HepG2 (cell line): ENCODE results near the gene LITAF. TPM values are rescaled to one million over a fixed set of nuclear protein-coding genes. Genes with fewer than 3 reads are reported as not detected.

Experiments used
- ATAC-seq: fragments of 200-7000 bp; cut with Tn5 transposase; 3 replicates; pipeline ENCODE4 v1.9.1; 2020; ENCODE audit warnings: mild to moderate bottlenecking, moderate library complexity
- BruUV-seq: library from RNA; stranded (reverse); fragments of 400-500 nt; replicated peaks from 2 replicates; lab custom pipeline; 2021; lab: Mats Ljungman, UMichigan
- CTCF ChIA-PET: fragments of 300-600 bp; formaldehyde crosslinking; extraction: SDS; loops from one replicate; lab custom pipeline; 2021; ENCODE audit warnings: low total read pairs, inconsistent platforms, low intra/inter-chr PET ratio; lab: Yijun Ruan, JAX
- POLR2A ChIA-PET: fragments of 350-600 bp; sonication (Branson Sonifier 250); formaldehyde crosslinking; loops from one replicate; lab custom pipeline; 2020; ENCODE audit warnings: antibody characterized with exemption, inconsistent platforms; lab: Yijun Ruan, JAX
- DNase-seq: peaks from one replicate; pipeline ENCODE4 v3.0.0-alpha.2; 2015; ENCODE audit warnings: low spot score
- FAIRE-seq: peaks from 3 replicates; lab custom pipeline; 2011; peaks lifted over from hg19 to GRCh38; lab: Jason Lieb, UNC
- H2AFZ ChIP-seq: one replicate; pipeline ENCODE4 v1.6.1; 2011; ENCODE audit warnings: low read length, inconsistent platforms
- H3K27ac ChIP-seq: fragments of 300-600 bp; 3 replicates; pipeline ENCODE4 v1.8.0; 2011; ENCODE audit warnings: mixed run types, mild to moderate bottlenecking, mixed read lengths, low read length, inconsistent platforms; ENCODE audit not compliant: insufficient read depth; ENCODE audit errors: extremely low read length
- H3K27me3 ChIP-seq, 2 experiments: fragments of 200-600 bp in 1 of 2; 2 replicates in 1 of 2; 3 replicates in 1 of 2; pipeline versions ENCODE4 v1.6.0 to v1.8.0; 2011; ENCODE audit warnings: low read length in 2 of 2, mild to moderate bottlenecking in 2 of 2, moderate library complexity in 2 of 2, inconsistent platforms in 1 of 2; ENCODE audit not compliant: insufficient read depth in 2 of 2, control insufficient read depth in 1 of 2
- H3K36me3 ChIP-seq, 2 experiments: fragments of 200-600 bp in 1 of 2; replicated peaks in 1 of 2; 2 replicates in 1 of 2; 3 replicates in 1 of 2; pipeline versions ENCODE4 v1.5.1 to v1.8.0; 2011; ENCODE audit warnings: low read length in 2 of 2, inconsistent platforms in 1 of 2; ENCODE audit not compliant: insufficient read depth in 2 of 2, control insufficient read depth in 1 of 2
- H3K4me1 ChIP-seq: 2 replicates; pipeline ENCODE4 v1.5.1; 2012; ENCODE audit warnings: low read length, inconsistent platforms; ENCODE audit not compliant: insufficient read depth
- H3K4me2 ChIP-seq: 2 replicates; pipeline ENCODE4 v1.6.0; 2011; ENCODE audit warnings: low read depth, low read length, inconsistent platforms
- H3K4me3 ChIP-seq, 3 experiments: fragments of 200-600 bp in 1 of 3; sonication (generic), shearing (Covaris generic) in 1 of 3; replicated peaks in 1 of 3; 2 replicates each; pipeline ENCODE4 v1.5.1; 2011 to 2016; ENCODE audit warnings: low read length in 3 of 3, inconsistent platforms in 2 of 3, low read depth in 2 of 3, mild to moderate bottlenecking in 2 of 3, control low read depth in 1 of 3, mixed read lengths in 1 of 3; ENCODE audit not compliant: insufficient read depth in 1 of 3
- H3K79me2 ChIP-seq: one replicate; pipeline ENCODE4 v1.6.1; 2011; ENCODE audit warnings: low read length, inconsistent platforms; ENCODE audit not compliant: insufficient read depth
- H3K9ac ChIP-seq: 2 replicates; pipeline ENCODE4 v1.6.0; 2011; ENCODE audit warnings: mild to moderate bottlenecking, low read depth, low read length, inconsistent platforms; ENCODE audit not compliant: insufficient read depth
- H3K9me3 ChIP-seq: 2 replicates; pipeline ENCODE4 v1.5.1; 2012; ENCODE audit warnings: mild to moderate bottlenecking, low read length
- H4K20me1 ChIP-seq: 2 replicates; pipeline ENCODE4 v1.6.0; 2011; ENCODE audit warnings: inconsistent platforms, mild to moderate bottlenecking, low read length, moderate library complexity; ENCODE audit not compliant: insufficient read depth
- ATF5 ChIP-seq: sonication (generic); formaldehyde crosslinking; IDR thresholded peaks from 2 replicates; pipeline ENCODE4 v1.4.0; 2020; ENCODE audit warnings: mild to moderate bottlenecking, low read depth, missing genetic modification reagents
- ATM ChIP-seq: fragments of 450-650 bp; IDR thresholded peaks from 2 replicates; pipeline ENCODE4 v1.7.1; 2017; ENCODE audit warnings: mild to moderate bottlenecking, borderline replicate concordance
- HOXA7 ChIP-seq: sonication (generic); formaldehyde crosslinking; IDR thresholded peaks from 2 replicates; pipeline ENCODE4 v1.8.1; 2022; ENCODE audit warnings: mild to moderate bottlenecking, missing genetic modification reagents, moderate library complexity
- PCBP2 ChIP-seq: fragments of 200-400 bp; formaldehyde crosslinking; optimal IDR thresholded peaks from 2 replicates; pipeline ENCODE3; 2018; ENCODE audit warnings: low read length, low read depth; ENCODE audit not compliant: poor library complexity, severe bottlenecking
- PHB2 ChIP-seq: fragments of 450-650 bp; IDR thresholded peaks from 2 replicates; pipeline ENCODE4 v1.6.1; 2018; ENCODE audit not compliant: partially characterized antibody
- RFXAP ChIP-seq: sonication (generic); formaldehyde crosslinking; IDR thresholded peaks from 2 replicates; pipeline ENCODE4 v1.4.0; 2020; ENCODE audit warnings: missing genetic modification reagents, borderline replicate concordance
- SALL1 ChIP-seq: sonication (generic); formaldehyde crosslinking; IDR thresholded peaks from 2 replicates; pipeline ENCODE4 v1.8.0; 2022; ENCODE audit warnings: mild to moderate bottlenecking, missing genetic modification reagents
- SMAD3 ChIP-seq: sonication (generic); formaldehyde crosslinking; IDR thresholded peaks from 2 replicates; pipeline ENCODE4 v1.4.0; 2020; ENCODE audit warnings: missing genetic modification reagents
- SNRNP70 ChIP-seq: fragments of 200-400 bp; formaldehyde crosslinking; IDR thresholded peaks from 2 replicates; pipeline ENCODE4 v1.6.1; 2017; ENCODE audit warnings: mild to moderate bottlenecking, low read depth, low read length, moderate library complexity
- SPEN ChIP-seq: sonication (generic); formaldehyde crosslinking; IDR thresholded peaks from 2 replicates; pipeline ENCODE4 v1.5.1; 2020; ENCODE audit warnings: low read depth, mild to moderate bottlenecking, missing genetic modification reagents
- TFAP4 ChIP-seq: sonication (generic); IDR thresholded peaks from 2 replicates; pipeline ENCODE4 v1.6.1; 2016; ENCODE audit warnings: low read depth, borderline replicate concordance
- ZBTB38 ChIP-seq: sonication (generic); formaldehyde crosslinking; IDR thresholded peaks from 2 replicates; pipeline ENCODE4 v1.5.1; 2020; ENCODE audit warnings: mild to moderate bottlenecking, missing genetic modification reagents
- ZNF33B ChIP-seq: sonication (generic); formaldehyde crosslinking; IDR thresholded peaks from 2 replicates; pipeline ENCODE4 v1.5.1; 2020; ENCODE audit warnings: mild to moderate bottlenecking, missing genetic modification reagents
- ZNF451 ChIP-seq: sonication (generic); formaldehyde crosslinking; IDR thresholded peaks from 2 replicates; pipeline ENCODE4 v1.5.0; 2020; ENCODE audit warnings: mild to moderate bottlenecking, missing genetic modification reagents
- ZNF510 ChIP-seq: sonication (generic); formaldehyde crosslinking; IDR thresholded peaks from 2 replicates; pipeline ENCODE4 v1.4.0; 2020; ENCODE audit warnings: low read depth, mild to moderate bottlenecking, missing genetic modification reagents
- ZNF674 ChIP-seq: sonication (generic); formaldehyde crosslinking; IDR thresholded peaks from 2 replicates; pipeline ENCODE4 v1.5.0; 2020; ENCODE audit warnings: low read depth, mild to moderate bottlenecking, missing genetic modification reagents
- ZNF687 ChIP-seq: sonication (generic); formaldehyde crosslinking; IDR thresholded peaks from 2 replicates; pipeline ENCODE4 v1.5.1; 2020; ENCODE audit warnings: mild to moderate bottlenecking, missing genetic modification reagents, moderate library complexity
- ZNF878 ChIP-seq: sonication (generic); formaldehyde crosslinking; IDR thresholded peaks from 2 replicates; pipeline ENCODE4 v1.8.1; 2023; ENCODE audit warnings: mild to moderate bottlenecking, missing genetic modification reagents, moderate library complexity
- ZNF883 ChIP-seq: sonication (generic); formaldehyde crosslinking; IDR thresholded peaks from 2 replicates; pipeline ENCODE4 v1.5.1; 2020; ENCODE audit warnings: mild to moderate bottlenecking, missing genetic modification reagents; ENCODE audit errors: not compliant biosample characterization
- ZSCAN25 ChIP-seq: sonication (generic); formaldehyde crosslinking; IDR thresholded peaks from 2 replicates; pipeline ENCODE4 v1.8.0; 2022; ENCODE audit warnings: mild to moderate bottlenecking, missing genetic modification reagents
- WGBS: methylation state at CpG from one replicate; pipeline ENCODE4 v1.1.6; 2017; ENCODE audit warnings: low lambda C conversion rate; 5-methylcytosine and 5-hydroxymethylcytosine counted together
- in situ Hi-C: cut with HindIII; loops from 2 replicates; pipeline ENCODE4 v1.10.0; 2017; ENCODE audit warnings: low pct_unique_long_range_greater_than_20kb; ENCODE audit not compliant: extremely low pct_ligation_motif_present
- intact Hi-C: fragments of 100-400 bp; cut with micrococcal nuclease; formaldehyde crosslinking; loops from one replicate; pipeline ENCODE4 v1.10.0; 2022; ENCODE audit not compliant: unreplicated experiment
- polyA plus RNA-seq, 8 experiments: library from polyadenylated mRNA; depleted of rRNA in 3 of 8; stranded (reverse) in 7 of 8; unstranded in 1 of 8; fragments of >200 nt; fragmentation: Illumina TruSeq in 4 of 8; extraction: Trizol in 4 of 8; gene quantifications; 2 replicates each; pipeline versions ENCODE4 v1.2.1 to v1.2.3, GENCODE V29; 2011 to 2016; ENCODE audit warnings: low read depth in 4 of 8, missing spikeins in 1 of 8, mixed read lengths in 1 of 8; ENCODE audit not compliant: insufficient read depth in 1 of 8
- total RNA-seq, 5 experiments: library from RNA; depleted of rRNA; stranded (reverse); fragments of >200 nt; fragmentation: Illumina TruSeq; extraction: Trizol; gene quantifications; 2 replicates each; pipeline ENCODE4 v1.2.3, GENCODE V29; 2016; ENCODE audit warnings: low read depth in 1 of 5
- TF ChIP-seq, protein P1 (sequence below): sonication (generic); formaldehyde crosslinking; IDR thresholded peaks from 2 replicates; pipeline ENCODE4 v1.5.0; 2020; ENCODE audit warnings: mild to moderate bottlenecking, low read depth, missing genetic modification reagents, borderline replicate concordance

LITAF gene
- total and polyA plus RNA-seq, 2 of the 13 experiments (the other 11 are each of a cell fraction or from before 2014, with no cell fraction given): 80.1 to 141 TPM

DNA sequence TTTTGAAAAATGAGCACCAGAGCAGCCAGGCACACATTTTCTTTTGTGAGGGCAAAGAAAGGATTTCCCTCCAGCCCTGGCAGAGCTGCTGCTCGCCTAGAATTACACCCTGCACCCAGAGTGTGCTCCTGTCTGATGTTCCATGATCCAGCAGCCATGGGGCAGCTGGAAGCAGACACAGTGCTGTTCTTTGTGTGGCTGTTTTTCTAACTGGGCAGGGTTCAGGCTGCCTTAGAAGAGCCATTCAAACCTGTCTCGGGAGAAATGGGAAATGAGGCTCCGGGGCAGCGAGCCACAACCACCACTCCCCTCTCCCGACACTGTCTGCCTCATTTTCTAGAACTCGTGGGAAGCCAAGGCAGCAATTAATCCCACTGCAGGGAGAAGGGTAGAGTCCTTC lies 28.9 kb downstream of the LITAF start:
- FAIRE-seq (no peak), DNase-seq (no peak), ATAC-seq (peak; percentile 70)
- Histone ChIP-seq H3K4me2 (no peak overlapping the region; the same call in 1 of the 2 replicates), H2AFZ (no peak overlapping the region), H3K4me3 (no peak overlapping the region), H3K36me3 (peaks cover 27 to 52% of the 10 kb centered on the region in 2 experiments), H4K20me1 (no peaks in the 10 kb centered on the region; the same call in 1 of the 2 replicates), H3K9ac (no peak overlapping the region), H3K79me2 (peaks cover 50% of the 10 kb centered on the region), H3K27ac (no peak overlapping the region), H3K4me1 (peaks cover 38% of the 10 kb centered on the region), H3K27me3 (no peaks in the 10 kb centered on the region), H3K9me3 (peaks cover 20% of the 10 kb centered on the region)
- intact Hi-C loops (no loop called here), in situ Hi-C loops (no loop called here)
- POLR2A ChIA-PET: no interaction called here
- 70% methylated on average over 6 of the region's 6 CpGs for WGBS
- CTCF ChIA-PET: no interaction called here
- BruUV-seq: no TSS peak
- no peak for TF ChIP-seq ZNF510 (CRISPR knock-in tag)
- 0 out of 2 replicates have a peak, but pooled peaks have one; percentile 11 for TF ChIP-seq ZSCAN25 (CRISPR knock-in tag)
- TF ChIP-seq ZNF33B: no peak
- no peak for TF ChIP-seq SNRNP70
- no peak for TF ChIP-seq ATM
- TF ChIP-seq, protein P1, sequence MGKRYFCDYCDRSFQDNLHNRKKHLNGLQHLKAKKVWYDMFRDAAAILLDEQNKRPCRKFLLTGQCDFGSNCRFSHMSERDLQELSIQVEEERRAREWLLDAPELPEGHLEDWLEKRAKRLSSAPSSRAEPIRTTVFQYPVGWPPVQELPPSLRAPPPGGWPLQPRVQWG: no peak
- TF ChIP-seq ZNF687 (CRISPR knock-in tag): peak; percentile 39
- TF ChIP-seq PHB2: no peak
- TF ChIP-seq ZNF451 (CRISPR knock-in tag): no peak
- 0 out of 2 replicates have a peak, but pooled peaks have one; percentile 12 for TF ChIP-seq SPEN (CRISPR knock-in tag)
- TF ChIP-seq ZNF674 (CRISPR knock-in tag): no peak
- no peak for TF ChIP-seq HOXA7 (CRISPR knock-in tag)
- no peak for TF ChIP-seq TFAP4
- peak; percentile 48; the same call in 1 of the 2 replicates for TF ChIP-seq ZBTB38 (CRISPR knock-in tag)
- 0 out of 2 replicates have a peak, but pooled peaks have one; percentile 30 for TF ChIP-seq SALL1
- TF ChIP-seq ZNF883 (CRISPR knock-in tag): no peak
- TF ChIP-seq ATF5 (CRISPR knock-in tag): no peak
- TF ChIP-seq RFXAP (CRISPR knock-in tag): no peak
- TF ChIP-seq PCBP2: no peak
- no peak for TF ChIP-seq SMAD3 (CRISPR knock-in tag)
- TF ChIP-seq ZNF878 (CRISPR knock-in tag): no peak
